GM12878 (cell line): ENCODE measurements around the gene SMIM35. TPM values are rescaled to one million over a fixed set of nuclear protein-coding genes. Genes with fewer than 3 reads are reported as not detected.

Experiments
- ATF3 ChIP-seq: IDR thresholded peaks from 2 replicates; pipeline ENCODE4 v1.6.1; 2011; ENCODE audit warnings: low read depth, mild to moderate bottlenecking, low read length, moderate library complexity, borderline replicate concordance; ENCODE audit errors: extremely low read depth
- ATF7 ChIP-seq: fragments of 450-650 bp; IDR thresholded peaks from 2 replicates; pipeline ENCODE4 v1.6.1; 2016; ENCODE audit warnings: low read depth, mild to moderate bottlenecking
- CUX1 ChIP-seq: IDR thresholded peaks from 2 replicates; pipeline ENCODE4 v1.6.1; 2012; ENCODE audit warnings: improper control_type of control experiment, low read depth, low read length; ENCODE audit not compliant: insufficient replicate concordance
- EED ChIP-seq: sonication (generic); IDR thresholded peaks from 2 replicates; pipeline ENCODE4 v1.6.1; 2016; ENCODE audit warnings: antibody characterized with exemption, low read depth
- ELK1 ChIP-seq: IDR thresholded peaks from 2 replicates; pipeline ENCODE4 v1.6.1; 2012; ENCODE audit warnings: low read depth, low read length, improper control_type of control experiment
- EZH2 ChIP-seq: IDR thresholded peaks from 2 replicates; pipeline ENCODE4 v1.6.1; 2012; ENCODE audit warnings: low read depth, mild to moderate bottlenecking, control low read depth, inconsistent platforms, low read length, borderline replicate concordance; ENCODE audit not compliant: control insufficient read depth
- FOXM1 ChIP-seq: IDR thresholded peaks from 2 replicates; pipeline ENCODE4 v1.6.1; 2012; ENCODE audit warnings: low read depth, mild to moderate bottlenecking, inconsistent platforms, low read length, moderate library complexity
- IKZF1 ChIP-seq: fragments of 450-650 bp; conservative IDR thresholded peaks from 2 replicates; pipeline ENCODE4 v1.6.1; 2017; ENCODE audit warnings: antibody characterized with exemption, mild to moderate bottlenecking
- IRF4 ChIP-seq: IDR thresholded peaks from 2 replicates; pipeline ENCODE4 v1.6.1; 2011; ENCODE audit warnings: low read depth, low read length
- KAT2A ChIP-seq: conservative IDR thresholded peaks from 2 replicates; pipeline ENCODE4 v1.6.1; 2011; ENCODE audit warnings: low read depth, low read length; ENCODE audit not compliant: control insufficient read depth
- KDM1A ChIP-seq: fragments of 200-600 bp; sonication (generic); IDR thresholded peaks from 2 replicates; pipeline ENCODE4 v1.6.1; 2016; ENCODE audit warnings: borderline replicate concordance
- LARP7 ChIP-seq: fragments of 450-650 bp; IDR thresholded peaks from 2 replicates; pipeline ENCODE4 v1.6.1; 2017; ENCODE audit warnings: mild to moderate bottlenecking
- MAX ChIP-seq: IDR thresholded peaks from 2 replicates; pipeline ENCODE4 v1.6.1; 2012; ENCODE audit warnings: low read depth, low read length, improper control_type of control experiment
- MYB ChIP-seq: fragments of 150-350 bp; IDR thresholded peaks from 2 replicates; pipeline ENCODE4 v1.6.1; 2014; ENCODE audit warnings: mild to moderate bottlenecking, low read depth, low read length, borderline replicate concordance
- NFIC ChIP-seq: IDR thresholded peaks from 2 replicates; pipeline ENCODE4 v1.6.1; 2012; ENCODE audit warnings: low read depth, mild to moderate bottlenecking, inconsistent platforms, low read length, moderate library complexity
- NFYB ChIP-seq: IDR thresholded peaks from 2 replicates; pipeline ENCODE4 v1.6.1; 2011; ENCODE audit warnings: low read depth, mild to moderate bottlenecking, low read length, improper control_type of control experiment, moderate library complexity; ENCODE audit not compliant: insufficient read depth
- PAX8 ChIP-seq: fragments of 450-650 bp; IDR thresholded peaks from 2 replicates; pipeline ENCODE4 v1.6.1; 2017; ENCODE audit warnings: mild to moderate bottlenecking, moderate library complexity
- RB1 ChIP-seq: fragments of 450-650 bp; formaldehyde crosslinking; IDR thresholded peaks from 2 replicates; pipeline ENCODE4 v1.6.1; 2017; ENCODE audit warnings: mild to moderate bottlenecking, borderline replicate concordance
- RUNX3 ChIP-seq: IDR thresholded peaks from 2 replicates; pipeline ENCODE4 v1.6.1; 2012; ENCODE audit warnings: low read length, inconsistent platforms
- STAT3 ChIP-seq: IDR thresholded peaks from 2 replicates; pipeline ENCODE4 v1.6.1; 2011; ENCODE audit warnings: low read depth, low read length, improper control_type of control experiment
- USF2 ChIP-seq: IDR thresholded peaks from 2 replicates; pipeline ENCODE4 v1.6.1; 2011; ENCODE audit warnings: low read depth, low read length, improper control_type of control experiment, borderline replicate concordance
- ZNF207 ChIP-seq: fragments of 450-650 bp; IDR thresholded peaks from 2 replicates; pipeline ENCODE4 v1.6.1; 2014; ENCODE audit warnings: antibody characterized with exemption, mild to moderate bottlenecking, borderline replicate concordance
- ZNF622 ChIP-seq: fragments of 450-650 bp; IDR thresholded peaks from 2 replicates; pipeline ENCODE4 v1.6.1; 2017; ENCODE audit warnings: mild to moderate bottlenecking, inconsistent platforms
- polyA plus RNA-seq, 11 experiments: library from polyadenylated mRNA; depleted of rRNA in 4 of 11; unstranded in 6 of 11; stranded (reverse) in 5 of 11; fragments of >200 nt; fragmentation: Nextera tagmentation in 4 of 11; fragmentation: Illumina TruSeq in 1 of 11; extraction: Ambion mirVana in 4 of 11; extraction: Trizol in 1 of 11; gene quantifications; 1 replicate in 1 of 11; 2 replicates in 10 of 11; pipeline versions ENCODE4 v1.2.1 to v1.2.3, GENCODE V29; 2011 to 2016; ENCODE audit warnings: inconsistent platforms in 2 of 11, missing spikeins in 2 of 11, low read depth in 1 of 11
- total RNA-seq, 4 experiments: library from RNA; depleted of rRNA in 3 of 4; stranded (reverse); fragments of >200 nt in 3 of 4; fragmentation: Illumina TruSeq in 1 of 4; extraction: Trizol in 1 of 4; gene quantifications; 2 replicates each; pipeline versions ENCODE4 v1.2.1 to v1.2.3, GENCODE V29; 2013 to 2021

Gene SMIM35
- total and polyA plus RNA-seq, 10 of the 15 experiments (the other 5 are each of a cell fraction or from before 2014, with no cell fraction given): 0.02 to 1.1 (median 0.05) TPM; not detected in 5

- TF ChIP-seq STAT3 (no peak), KDM1A (no peak), IKZF1 (peak; percentile 83), ELK1 (no peak), ZNF207 (no peak), ZNF622 (no peak), MYB (no peak), ATF7 (peak; percentile 39; the same call in 1 of the 2 replicates), RB1 (no peak), NFIC (peak; percentile 67), MAX (no peak), ATF3 (no peak), USF2 (no peak), EZH2 (no peak), KAT2A (no peak), NFYB (no peak), PAX8 (no peak), IRF4 (no peak), EED (peak; percentile 52; the same call in 1 of the 2 replicates), FOXM1 (no peak; the same call in 1 of the 2 replicates), LARP7 (no peak), CUX1 (no peak), RUNX3 (no peak; the same call in 1 of the 2 replicates)
These were observed 40.5 kb downstream of the SMIM35 start (continued) for GRCh38 chr11:118046051-118046963.
